ENCODE measurements around the gene TMPRSS9.

DNA sequence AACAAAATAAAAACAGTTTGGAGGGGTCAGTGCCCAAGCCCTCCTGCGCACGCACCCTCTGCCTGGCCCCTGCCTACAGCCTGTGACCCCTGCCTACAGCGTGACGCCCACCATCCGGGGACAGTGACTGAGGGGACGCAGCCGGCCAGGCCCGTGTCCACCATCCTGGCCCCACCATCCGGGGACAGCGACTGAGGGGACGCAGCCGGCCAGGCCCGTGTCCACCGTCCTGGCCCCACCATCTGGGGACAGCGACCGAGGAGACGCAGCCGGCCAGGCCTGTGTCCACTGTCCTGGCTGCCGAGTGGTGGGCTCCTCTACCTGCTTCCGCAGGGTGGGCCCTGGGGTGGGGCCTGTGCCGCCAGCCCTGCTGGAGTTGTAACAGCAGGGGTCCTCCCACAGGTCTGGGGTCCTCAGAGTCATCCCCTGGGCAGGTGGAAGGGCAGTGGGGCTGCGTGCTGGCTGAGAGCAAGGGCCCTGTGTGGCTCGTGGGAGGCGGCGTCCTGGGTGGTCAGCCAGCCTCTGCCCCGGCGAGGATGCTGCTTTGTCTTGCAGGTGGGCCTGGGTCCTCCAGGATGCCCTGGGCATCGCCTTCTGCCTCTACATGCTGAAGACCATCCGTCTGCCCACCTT, 17.3 kb upstream of the TMPRSS9 start:
- TF ChIP-seq GATA2 (IDR thresholded peaks at IDR 0.05; ENCODE audit: low read depth, low read length) (no peak), GATA3 (IDR thresholded peaks at IDR 0.05; ENCODE audit: low read depth, low read length) (no peak)

Measured in SH-SY5Y (cell line).